T-helper 2 cell treated with Interferon-gamma antibody and Interleukin-4, amounts not matched to agents 5 μg/mL and 100 μg/mL, for 36 hours (primary cell): Measurements from ENCODE around the gene AFAP1L2.
A peak's percentile ranks its signal among the peaks of the same experiment; 100 is the strongest.

Source experiments
- DNase-seq: peaks from one replicate; pipeline ENCODE4 v3.0.0; 2021; ENCODE audit warnings: low spot score
- H3K27ac Mint-ChIP-seq: one replicate; pipeline ENCODE4 v1.8.0; 2021; ENCODE audit warnings: mild to moderate bottlenecking, mixed read lengths
- H3K27me3 Mint-ChIP-seq: one replicate; pipeline ENCODE4 v1.8.0; 2021; ENCODE audit warnings: low read depth, mixed read lengths
- H3K36me3 Mint-ChIP-seq: one replicate; pipeline ENCODE4 v1.8.0; 2021; ENCODE audit warnings: low read depth, mixed read lengths
- H3K4me1 Mint-ChIP-seq: one replicate; pipeline ENCODE4 v1.8.0; 2021; ENCODE audit warnings: low read depth, mixed read lengths
- H3K4me3 Mint-ChIP-seq: one replicate; pipeline ENCODE4 v1.8.0; 2022; ENCODE audit warnings: mild to moderate bottlenecking, moderate library complexity, mixed read lengths
- H3K9me3 Mint-ChIP-seq: one replicate; pipeline ENCODE4 v1.8.0; 2021; ENCODE audit warnings: mixed read lengths

AFAP1L2 gene, protein sequence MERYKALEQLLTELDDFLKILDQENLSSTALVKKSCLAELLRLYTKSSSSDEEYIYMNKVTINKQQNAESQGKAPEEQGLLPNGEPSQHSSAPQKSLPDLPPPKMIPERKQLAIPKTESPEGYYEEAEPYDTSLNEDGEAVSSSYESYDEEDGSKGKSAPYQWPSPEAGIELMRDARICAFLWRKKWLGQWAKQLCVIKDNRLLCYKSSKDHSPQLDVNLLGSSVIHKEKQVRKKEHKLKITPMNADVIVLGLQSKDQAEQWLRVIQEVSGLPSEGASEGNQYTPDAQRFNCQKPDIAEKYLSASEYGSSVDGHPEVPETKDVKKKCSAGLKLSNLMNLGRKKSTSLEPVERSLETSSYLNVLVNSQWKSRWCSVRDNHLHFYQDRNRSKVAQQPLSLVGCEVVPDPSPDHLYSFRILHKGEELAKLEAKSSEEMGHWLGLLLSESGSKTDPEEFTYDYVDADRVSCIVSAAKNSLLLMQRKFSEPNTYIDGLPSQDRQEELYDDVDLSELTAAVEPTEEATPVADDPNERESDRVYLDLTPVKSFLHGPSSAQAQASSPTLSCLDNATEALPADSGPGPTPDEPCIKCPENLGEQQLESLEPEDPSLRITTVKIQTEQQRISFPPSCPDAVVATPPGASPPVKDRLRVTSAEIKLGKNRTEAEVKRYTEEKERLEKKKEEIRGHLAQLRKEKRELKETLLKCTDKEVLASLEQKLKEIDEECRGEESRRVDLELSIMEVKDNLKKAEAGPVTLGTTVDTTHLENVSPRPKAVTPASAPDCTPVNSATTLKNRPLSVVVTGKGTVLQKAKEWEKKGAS

DNA sequence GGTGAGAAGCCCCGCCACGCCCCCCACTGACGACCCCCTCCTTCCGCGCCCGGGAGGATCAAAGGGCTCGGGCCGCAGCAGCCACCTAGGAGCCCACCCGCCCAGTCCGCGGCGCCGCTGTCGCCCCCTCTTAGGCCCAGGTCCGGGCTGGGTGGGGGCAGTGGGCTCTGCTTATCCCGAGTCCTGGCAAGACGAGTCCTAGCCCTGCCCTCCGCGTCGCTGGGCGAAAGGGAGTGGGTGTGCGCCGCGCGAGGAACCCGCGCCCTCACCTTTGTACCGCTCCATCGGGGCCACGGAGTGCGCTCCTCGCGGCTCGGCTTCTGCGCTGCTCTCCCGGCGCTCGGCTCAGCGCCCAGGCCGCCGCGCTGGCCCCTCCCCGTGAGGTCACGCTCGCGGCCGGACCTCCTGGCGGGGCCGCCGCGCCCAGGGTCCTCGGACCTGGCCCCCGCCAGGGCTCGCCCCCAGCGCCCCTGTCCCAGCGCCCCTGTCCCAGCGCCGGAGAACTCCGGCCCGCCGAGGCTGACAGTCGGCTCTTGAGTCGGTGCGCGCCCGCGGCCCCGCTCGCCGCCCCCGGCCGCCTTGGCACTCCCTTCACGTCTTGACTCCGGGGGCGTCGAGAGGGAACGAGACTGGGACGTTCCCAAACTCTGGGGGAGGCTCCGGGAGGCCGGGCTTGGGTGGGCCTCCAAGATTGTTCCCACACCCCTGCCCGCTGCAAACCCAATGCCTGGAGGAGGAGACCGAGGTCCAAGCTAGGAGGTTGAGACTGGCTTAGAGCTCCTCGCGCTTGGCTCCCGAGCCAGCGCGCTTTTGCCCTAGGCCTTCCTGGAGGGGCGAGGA is at the start of gene AFAP1L2:
Gene AFAP1L2, minus strand, starts transcription at position 332 of the 840 bp plus-strand sequence. Its CDS starts 47 bp downstream, at position 285.
- peaks cover 9% of the 10 kb centered on the region for H3K4me1 Mint-ChIP-seq
- H3K27me3 Mint-ChIP-seq = peaks cover 66% of the 10 kb centered on the region
- no peaks in the 10 kb centered on the region for H3K36me3 Mint-ChIP-seq
- H3K4me3 Mint-ChIP-seq = peak within 1 kb of the TSS; percentile 59
- H3K9me3 Mint-ChIP-seq = no peaks in the 10 kb centered on the region
- no peak for DNase-seq
- H3K27ac Mint-ChIP-seq = no peak within 1 kb of the TSS

DNA sequence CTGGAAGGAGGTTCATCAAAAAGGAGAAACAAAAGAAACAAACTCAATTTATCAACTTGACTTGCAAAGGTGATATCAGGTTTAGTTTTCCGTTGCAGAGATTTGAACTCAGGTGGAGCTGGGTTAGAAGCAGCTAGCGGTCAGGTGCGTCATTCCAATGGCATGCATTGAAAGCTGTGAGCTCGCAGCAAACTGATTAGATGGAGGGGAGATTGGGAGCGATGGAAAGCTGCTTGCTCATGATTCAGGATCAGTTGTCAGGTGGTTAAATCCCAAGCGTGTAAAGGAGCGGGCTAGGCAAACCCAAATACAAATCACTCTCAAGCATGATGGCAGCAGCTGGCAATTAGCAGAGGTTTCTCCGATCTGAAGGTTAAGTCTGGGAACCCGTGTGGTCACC is 49.3 kb upstream of the AFAP1L2 start:
- Mint-ChIP-seq H3K4me3 (no peak overlapping the region), H3K27me3 (no peaks in the 10 kb centered on the region), H3K36me3 (peaks cover 36% of the 10 kb centered on the region), H3K27ac (no peak overlapping the region), H3K9me3 (no peaks in the 10 kb centered on the region), H3K4me1 (peaks cover 11% of the 10 kb centered on the region)
- DNase-seq = no peak

DNA sequence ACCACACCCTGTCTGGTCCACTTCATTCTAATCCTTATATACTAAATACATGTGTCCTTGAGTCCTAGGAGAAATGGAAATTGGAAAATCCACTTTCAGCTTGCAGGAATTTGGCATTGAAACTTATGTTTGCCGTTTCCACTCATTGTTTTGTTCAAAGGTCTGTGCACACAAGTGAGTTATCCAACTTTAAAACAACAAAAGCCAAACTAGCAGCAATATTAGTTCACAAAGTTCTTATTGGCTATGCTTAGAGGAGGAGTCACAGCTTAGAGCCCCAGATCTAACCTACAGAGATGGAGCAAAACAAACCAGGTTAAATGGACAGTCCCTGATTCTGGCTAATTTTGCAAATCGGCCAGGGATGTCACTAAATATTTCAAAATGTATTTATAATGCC is 44.6 kb upstream of the AFAP1L2 start:
- Mint-ChIP-seq H3K27ac (no peak overlapping the region), H3K36me3 (peaks cover 43% of the 10 kb centered on the region), H3K4me1 (peaks cover 9% of the 10 kb centered on the region), H3K27me3 (no peaks in the 10 kb centered on the region), H3K4me3 (no peak overlapping the region), H3K9me3 (no peaks in the 10 kb centered on the region)
- no peak for DNase-seq

DNA sequence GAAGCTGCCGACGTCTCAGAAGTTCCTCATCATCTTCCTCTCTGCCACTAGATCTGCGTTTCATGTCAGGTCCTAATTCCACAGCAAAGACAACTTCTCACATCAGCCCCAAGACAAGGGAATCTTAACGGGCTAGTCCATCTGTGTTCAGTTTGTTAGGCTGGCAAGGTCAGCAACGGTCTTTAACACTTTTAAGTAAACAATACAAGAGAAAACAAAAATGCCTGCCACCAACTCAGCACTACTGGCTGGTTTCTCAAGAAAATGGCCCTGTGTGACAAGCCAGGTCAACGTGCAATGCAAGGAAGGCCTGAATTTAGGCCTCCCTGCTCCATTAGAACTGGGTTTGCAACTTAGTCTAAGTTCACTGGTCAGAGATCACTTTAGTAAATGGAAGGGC is 41.0 kb upstream of the AFAP1L2 start:
- no peak overlapping the region for H3K27ac Mint-ChIP-seq
- H3K36me3 Mint-ChIP-seq = peaks cover 45% of the 10 kb centered on the region
- no peaks in the 10 kb centered on the region for H3K9me3 Mint-ChIP-seq
- H3K4me3 Mint-ChIP-seq = no peak overlapping the region
- no peaks in the 10 kb centered on the region for H3K4me1 Mint-ChIP-seq
- H3K27me3 Mint-ChIP-seq = no peaks in the 10 kb centered on the region
- no peak for DNase-seq

DNA sequence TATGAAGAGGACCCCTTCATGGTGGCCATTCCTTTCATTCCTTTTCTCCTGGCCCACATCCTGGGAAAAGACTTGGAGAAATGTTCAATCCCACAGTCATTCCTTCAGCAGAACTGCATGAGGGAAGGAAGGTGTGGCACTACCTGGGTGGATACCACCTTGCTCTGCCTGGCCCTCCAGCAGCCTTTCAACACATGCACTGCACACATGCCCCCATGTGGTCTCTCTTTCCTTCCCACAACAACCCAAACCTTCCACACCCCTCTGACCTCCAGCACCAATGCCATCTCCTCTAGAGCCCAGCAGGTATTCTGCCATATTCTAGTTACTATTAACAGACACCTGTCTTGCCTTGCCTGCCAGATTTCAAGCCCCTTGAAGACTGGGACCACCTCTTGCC is 40.5 kb upstream of the AFAP1L2 start:
- Mint-ChIP-seq H3K36me3 (peaks cover 48% of the 10 kb centered on the region), H3K9me3 (no peaks in the 10 kb centered on the region), H3K27me3 (no peaks in the 10 kb centered on the region), H3K27ac (no peak overlapping the region), H3K4me1 (no peaks in the 10 kb centered on the region), H3K4me3 (no peak overlapping the region)
- DNase-seq = no peak

DNA sequence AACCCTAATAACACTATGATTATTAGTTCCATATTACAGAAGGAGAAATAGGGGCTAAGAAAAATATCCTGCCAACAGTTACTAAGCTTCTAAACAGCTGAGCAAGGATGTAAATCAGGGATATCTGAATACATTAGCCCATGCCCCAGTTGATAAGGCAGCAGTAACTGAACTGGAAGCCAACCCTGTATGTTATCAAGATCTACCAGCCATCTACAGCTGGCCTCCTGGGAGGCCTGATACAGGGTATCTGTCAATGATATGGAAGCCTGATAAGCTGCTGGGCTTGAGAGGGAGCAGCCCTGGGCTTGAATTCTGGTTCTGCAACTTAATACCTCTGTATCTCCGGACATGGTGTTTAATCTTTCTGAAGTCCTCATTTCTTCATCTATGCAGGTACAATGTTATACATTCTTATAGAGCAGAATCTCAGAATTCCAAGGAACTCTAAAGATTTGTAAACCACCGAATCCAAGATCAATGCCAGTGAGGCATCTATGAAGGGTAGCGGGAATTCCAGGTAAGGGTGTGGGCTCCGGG is 37.9 kb upstream of the AFAP1L2 start:
- H3K36me3 Mint-ChIP-seq = peaks cover 65% of the 10 kb centered on the region
- no peak for DNase-seq
- no peaks in the 10 kb centered on the region for H3K9me3 Mint-ChIP-seq
- no peaks in the 10 kb centered on the region for H3K4me1 Mint-ChIP-seq
- H3K27me3 Mint-ChIP-seq = no peaks in the 10 kb centered on the region
- no peak overlapping the region for H3K4me3 Mint-ChIP-seq
- no peak overlapping the region for H3K27ac Mint-ChIP-seq

DNA sequence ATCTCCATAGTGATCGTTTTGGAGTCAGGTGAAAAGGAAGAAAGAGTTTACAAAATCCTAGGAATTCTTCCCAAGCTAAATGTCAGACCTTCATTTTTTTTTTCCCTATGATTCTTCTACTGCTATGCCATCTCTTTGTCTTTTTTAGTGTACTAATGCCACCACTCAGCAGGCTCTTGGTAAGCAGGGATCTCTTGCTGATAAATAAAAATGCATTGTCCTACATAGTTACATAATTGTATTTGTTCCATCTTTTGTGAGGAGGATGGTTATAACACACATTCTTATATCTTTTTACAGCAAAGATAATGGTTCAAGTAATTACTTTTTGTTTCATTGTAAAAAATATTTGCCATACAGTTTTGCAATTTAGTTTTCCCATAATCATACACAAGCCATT is 36.8 kb upstream of the AFAP1L2 start:
- H3K36me3 Mint-ChIP-seq = peaks cover 66% of the 10 kb centered on the region
- no peak for DNase-seq
- H3K4me3 Mint-ChIP-seq = no peak overlapping the region
- no peaks in the 10 kb centered on the region for H3K9me3 Mint-ChIP-seq
- H3K27ac Mint-ChIP-seq = no peak overlapping the region
- H3K27me3 Mint-ChIP-seq = no peaks in the 10 kb centered on the region
- H3K4me1 Mint-ChIP-seq = no peaks in the 10 kb centered on the region

DNA sequence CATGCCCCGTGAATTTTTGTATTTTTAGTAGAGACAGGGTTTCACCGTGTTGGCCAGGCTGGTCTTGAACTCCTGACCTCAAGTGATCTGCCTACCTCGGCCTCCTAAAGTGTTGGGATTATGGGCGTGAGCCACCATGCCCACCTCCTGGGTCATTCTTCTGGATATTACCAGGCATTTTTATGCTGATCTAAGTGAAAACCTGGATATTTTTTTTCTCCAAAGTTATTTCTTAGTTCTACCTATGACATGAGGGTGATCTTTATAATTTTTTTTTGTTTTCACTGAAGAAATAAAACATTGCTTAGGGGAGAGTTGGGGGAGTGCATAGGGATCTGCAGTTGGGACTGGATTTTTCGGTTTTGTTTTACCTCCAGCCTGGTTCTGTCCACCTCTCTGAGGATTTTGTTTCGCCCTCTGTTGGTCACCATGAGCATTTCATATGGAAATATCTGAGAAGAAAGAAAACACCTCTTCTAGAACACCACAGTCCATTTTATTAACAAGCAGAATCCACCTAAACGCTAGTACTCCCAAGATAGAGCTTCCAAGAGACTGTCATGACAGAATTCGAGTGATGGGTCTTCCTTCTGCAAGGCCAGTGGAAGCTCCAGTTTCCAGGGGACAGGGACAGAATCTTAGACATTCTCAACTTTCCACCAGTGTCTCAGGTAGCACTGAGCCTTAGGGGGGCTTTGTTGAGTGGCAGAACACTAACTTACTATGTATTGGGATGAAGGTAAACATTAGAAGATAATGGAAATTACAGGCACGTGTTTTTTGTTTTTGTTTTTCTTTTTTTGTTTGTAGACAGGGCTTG is 33.4 kb upstream of the AFAP1L2 start:
- no peak for DNase-seq
- H3K36me3 Mint-ChIP-seq = peaks cover 58% of the 10 kb centered on the region
- H3K27ac Mint-ChIP-seq = no peak overlapping the region
- no peaks in the 10 kb centered on the region for H3K4me1 Mint-ChIP-seq
- H3K9me3 Mint-ChIP-seq = no peaks in the 10 kb centered on the region
- no peak overlapping the region for H3K4me3 Mint-ChIP-seq
- H3K27me3 Mint-ChIP-seq = no peaks in the 10 kb centered on the region

DNA sequence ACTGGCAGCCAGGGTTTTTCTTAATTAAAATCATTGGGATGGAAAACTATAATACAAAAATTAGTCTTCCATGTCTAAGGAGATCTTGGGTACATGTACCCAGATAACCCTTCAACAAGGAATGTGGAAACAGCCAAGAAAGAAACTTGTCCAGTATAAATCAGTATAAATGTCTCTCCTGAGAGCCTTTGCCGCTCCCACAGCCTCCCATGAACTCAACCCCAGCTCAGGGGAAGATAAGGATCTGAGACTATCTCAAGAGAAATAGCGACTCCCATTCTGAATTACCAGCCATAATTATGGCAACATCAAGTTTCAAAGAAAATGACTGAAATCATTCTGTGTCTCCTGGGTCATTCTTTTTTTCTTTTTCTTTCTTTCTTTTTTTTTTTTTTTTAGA is 32.6 kb upstream of the AFAP1L2 start:
- Mint-ChIP-seq H3K36me3 (peaks cover 58% of the 10 kb centered on the region), H3K27me3 (no peaks in the 10 kb centered on the region), H3K27ac (no peak overlapping the region), H3K9me3 (no peaks in the 10 kb centered on the region), H3K4me1 (no peaks in the 10 kb centered on the region), H3K4me3 (no peak overlapping the region)
- no peak for DNase-seq

DNA sequence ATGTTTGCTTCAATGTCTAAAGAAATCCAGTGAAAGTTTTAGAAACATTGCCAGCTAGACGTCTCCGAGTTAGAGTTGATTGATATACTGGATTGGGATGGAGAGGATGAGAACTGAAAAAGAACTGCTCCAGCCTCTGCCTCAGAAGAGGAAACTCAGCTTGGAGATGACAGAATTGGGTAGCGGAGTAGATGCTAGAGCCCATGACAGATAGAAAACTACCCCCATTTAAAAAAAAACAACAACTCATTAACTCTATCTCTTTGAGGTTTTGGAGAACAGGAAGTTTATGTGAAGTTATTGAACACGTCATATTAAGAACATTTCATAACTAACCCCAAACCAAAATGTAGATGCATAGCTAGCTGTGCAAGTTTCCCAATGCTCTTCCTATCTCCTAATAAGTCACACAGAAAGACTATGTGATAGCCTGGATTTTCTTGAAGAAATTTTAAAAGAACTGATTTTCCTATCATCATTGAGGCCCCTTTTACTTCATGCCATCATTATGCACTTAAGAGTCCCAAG is 28.3 kb upstream of the AFAP1L2 start:
- H3K27me3 Mint-ChIP-seq = no peaks in the 10 kb centered on the region
- no peak for DNase-seq
- no peak overlapping the region for H3K4me3 Mint-ChIP-seq
- H3K4me1 Mint-ChIP-seq = no peaks in the 10 kb centered on the region
- H3K27ac Mint-ChIP-seq = no peak overlapping the region
- H3K36me3 Mint-ChIP-seq = peaks cover 23% of the 10 kb centered on the region
- H3K9me3 Mint-ChIP-seq = no peaks in the 10 kb centered on the region

DNA sequence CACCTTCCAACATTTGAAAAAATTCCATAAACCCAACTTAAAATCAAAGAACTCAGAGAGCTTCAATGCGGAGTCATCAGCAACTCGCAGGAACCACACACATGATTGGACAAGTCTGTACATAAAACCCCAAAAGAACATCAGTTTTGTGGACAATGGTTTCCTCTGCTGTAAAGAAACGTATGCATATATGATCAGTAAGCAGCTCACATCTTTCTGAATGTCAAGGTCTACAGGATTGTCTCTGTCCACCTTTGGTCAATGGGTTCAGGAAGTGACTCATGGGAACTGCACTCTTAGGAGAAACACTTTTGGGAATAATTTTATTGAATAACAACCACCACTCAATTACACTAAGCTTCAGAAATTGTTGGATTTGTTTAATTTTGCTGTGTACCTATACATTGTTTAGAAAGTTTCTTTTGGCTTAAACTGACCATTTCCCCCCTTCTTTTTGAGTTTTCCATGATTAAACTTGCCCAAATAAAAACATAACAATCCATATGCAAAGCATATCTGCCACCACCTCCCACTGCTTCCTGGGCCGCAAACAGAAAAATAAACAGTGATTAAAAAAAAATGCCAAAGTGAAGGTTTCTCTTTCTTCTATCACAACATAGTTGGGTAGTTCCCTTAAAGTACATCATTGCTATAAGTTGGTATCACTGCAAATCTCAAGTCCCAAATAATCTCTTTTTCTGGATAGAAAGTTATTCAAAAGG is 27.3 kb upstream of the AFAP1L2 start:
- H3K27me3 Mint-ChIP-seq = no peaks in the 10 kb centered on the region
- H3K4me3 Mint-ChIP-seq = no peak overlapping the region
- H3K27ac Mint-ChIP-seq = no peak overlapping the region
- no peaks in the 10 kb centered on the region for H3K4me1 Mint-ChIP-seq
- no peak for DNase-seq
- H3K36me3 Mint-ChIP-seq = peaks cover 20% of the 10 kb centered on the region
- no peaks in the 10 kb centered on the region for H3K9me3 Mint-ChIP-seq

DNA sequence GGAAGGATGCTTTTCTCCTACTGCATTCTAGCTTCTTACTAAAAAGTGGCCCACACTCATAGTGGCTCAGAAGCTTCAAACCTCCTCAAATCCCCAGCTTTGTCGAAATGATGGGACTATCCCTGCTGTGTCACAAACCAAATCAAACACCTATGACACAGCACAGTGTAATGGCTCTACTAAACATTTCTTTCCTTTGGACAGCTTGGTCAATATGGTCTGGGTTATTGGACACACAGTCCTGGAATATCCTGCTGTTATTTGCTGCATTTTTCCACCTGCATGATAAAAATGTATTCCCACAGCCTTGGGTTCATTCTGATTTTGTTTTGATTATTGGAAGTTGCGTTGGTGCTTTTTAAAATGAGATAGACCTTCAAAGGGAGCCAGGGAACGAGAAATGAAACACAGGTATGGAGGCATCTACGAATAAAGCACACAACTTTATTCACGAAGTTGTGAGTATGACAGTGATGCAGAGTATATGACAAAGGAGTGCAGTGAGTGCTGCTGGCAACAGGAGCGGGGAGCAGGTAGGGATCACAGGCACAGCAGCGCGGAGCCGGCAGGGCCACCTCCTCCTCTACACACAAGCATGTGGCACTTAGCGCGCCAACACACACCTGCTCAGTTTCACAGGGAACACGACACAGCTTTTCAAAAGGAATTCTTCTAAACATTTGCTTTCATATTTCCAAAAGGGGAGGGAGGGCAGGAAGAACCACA is 26.5 kb upstream of the AFAP1L2 start:
- H3K9me3 Mint-ChIP-seq = no peaks in the 10 kb centered on the region
- H3K4me3 Mint-ChIP-seq = no peak overlapping the region
- peaks cover 15% of the 10 kb centered on the region for H3K36me3 Mint-ChIP-seq
- no peak overlapping the region for H3K27ac Mint-ChIP-seq
- no peaks in the 10 kb centered on the region for H3K27me3 Mint-ChIP-seq
- no peak for DNase-seq
- no peaks in the 10 kb centered on the region for H3K4me1 Mint-ChIP-seq
